Right lobe of liver (tissue), 6 donors: Measurements from ENCODE around the gene FAM167B. TPM values are rescaled to one million over a fixed set of nuclear protein-coding genes. Genes with fewer than 3 reads are reported as not detected.

Experiments used
- ATAC-seq, 4 donors: fragments of 200-7000 bp; cut with Tn5 transposase; one replicate each; pipeline ENCODE4 v1.9.1; 2020; ENCODE audit warnings: mild to moderate bottlenecking in 4 of 4, moderate library complexity in 4 of 4
- DNase-seq, 3 donors: peaks; one replicate each; pipeline ENCODE4 v3.0.0-alpha.2; 2020
- H3K27ac ChIP-seq, 3 donors: fragments of 200-600 bp; one replicate each; pipeline ENCODE4 v1.8.0; 2022
- H3K27me3 ChIP-seq, 2 donors: fragments of 200-600 bp; one replicate each; pipeline ENCODE4 v1.8.0; 2022
- H3K36me3 ChIP-seq, 4 donors: fragments of 200-600 bp; sonication (generic) in 1 of 4; one replicate each; pipeline versions ENCODE4 v1.5.1 to v1.8.0; 2017 to 2022; ENCODE audit warnings: control low read depth in 1 of 4
- H3K4me1 ChIP-seq, 4 donors: fragments of 200-600 bp; sonication (generic) in 1 of 4; one replicate each; pipeline versions ENCODE4 v1.5.1 to v1.8.0; 2017 to 2022; ENCODE audit warnings: control low read depth in 1 of 4
- H3K4me3 ChIP-seq, 3 donors: fragments of 200-600 bp; one replicate each; pipeline ENCODE4 v1.8.0; 2022
- H3K9me3 ChIP-seq, 4 donors: fragments of 200-600 bp; sonication (generic) in 1 of 4; one replicate each; pipeline versions ENCODE4 v1.5.1 to v1.8.0; 2017 to 2022; ENCODE audit warnings: control low read depth in 1 of 4
- POLR2A ChIP-seq: fragments of 450-650 bp; IDR thresholded peaks from one replicate; pipeline ENCODE4 v1.6.1; 2017; ENCODE audit warnings: antibody characterized with exemption, mild to moderate bottlenecking
- WGBS: methylation state at CpG from one replicate; pipeline ENCODE4 v1.1.6; 2018; ENCODE audit warnings: low coverage, low lambda C conversion rate; ENCODE audit not compliant: insufficient coverage; ENCODE audit errors: missing lambda C conversion rate; 5-methylcytosine and 5-hydroxymethylcytosine counted together
- intact Hi-C, 2 donors: fragments of 100-400 bp; cut with DNase I; formaldehyde crosslinking; loops; one replicate each; pipeline versions ENCODE4 v1.11.2 to v1.14.1; 2022
- total RNA-seq, 6 experiments: library from RNA; depleted of rRNA in 2 of 6; stranded (reverse); fragments of >200 nt in 2 of 6; fragmentation: NEBNext Ultra II Directional in 3 of 6; extraction: Animal tissue kit (Norgen Biotek cat#: 25700) in 3 of 6; gene quantifications; one replicate each; pipeline versions ENCODE4 v1.1.0 to v1.2.4, GENCODE V29; 2016 to 2023
- TF ChIP-seq, protein P1 (sequence below), 4 donors: fragments of 200-600 bp in 3 of 4; fragments of 450-650 bp in 1 of 4; IDR thresholded peaks; one replicate each; pipeline versions ENCODE4 v1.5.1 to v1.8.0; 2016 to 2022; ENCODE audit warnings: antibody characterized with exemption in 4 of 4, mild to moderate bottlenecking in 2 of 4
- donor health status: DM: no; HTN: yes; CAD: no.
- donor health status: DM: no; HTN: no; CAD: no.
- donor health status: DM: no; HTN: no; CAD: no.
- donor health status: DM: no; HTN: yes; CAD: no.
- donor health status: DM: no; HTN: yes; CAD: no.

FAM167B gene
- total RNA-seq, 6 experiments from 2014 or later: 1.3 to 9.4 (median 5.2) TPM

DNA sequence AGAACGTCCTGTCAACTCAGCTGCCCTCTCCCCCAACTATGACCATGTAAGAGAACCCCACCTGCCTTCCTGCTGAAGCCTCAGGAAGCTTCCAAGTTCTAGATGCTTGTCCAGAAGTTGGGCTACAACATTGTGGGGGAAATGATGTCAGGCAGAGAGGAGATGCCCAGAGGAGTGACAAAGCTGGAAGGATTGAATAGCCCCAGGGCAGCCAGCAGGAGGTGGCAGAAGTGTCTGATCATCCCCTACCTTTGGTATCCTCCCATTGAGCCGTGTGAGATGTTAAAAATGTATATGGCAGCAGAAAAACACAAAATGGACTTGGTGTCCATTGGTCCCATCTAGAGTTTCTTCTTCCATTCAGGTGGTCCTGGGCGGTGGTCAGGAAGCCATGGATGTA is 18.3 kb upstream of the FAM167B start:
- Histone ChIP-seq H3K4me3 (no peak overlapping the region), H3K9me3 (no peaks in the 10 kb centered on the region), H3K4me1 (peaks cover 0 to 11% (median 3%) of the 10 kb centered on the region in 4 donors), H3K27ac (no peak overlapping the region), H3K36me3 (peaks cover 0 to 74% (median 39%) of the 10 kb centered on the region in 4 donors), H3K27me3 (no peaks in the 10 kb centered on the region)
- no peak for ATAC-seq
- WGBS: 83% methylated on average over 2 of the region's 3 CpGs
- TF ChIP-seq POLR2A: no peak
- TF ChIP-seq, protein P1, sequence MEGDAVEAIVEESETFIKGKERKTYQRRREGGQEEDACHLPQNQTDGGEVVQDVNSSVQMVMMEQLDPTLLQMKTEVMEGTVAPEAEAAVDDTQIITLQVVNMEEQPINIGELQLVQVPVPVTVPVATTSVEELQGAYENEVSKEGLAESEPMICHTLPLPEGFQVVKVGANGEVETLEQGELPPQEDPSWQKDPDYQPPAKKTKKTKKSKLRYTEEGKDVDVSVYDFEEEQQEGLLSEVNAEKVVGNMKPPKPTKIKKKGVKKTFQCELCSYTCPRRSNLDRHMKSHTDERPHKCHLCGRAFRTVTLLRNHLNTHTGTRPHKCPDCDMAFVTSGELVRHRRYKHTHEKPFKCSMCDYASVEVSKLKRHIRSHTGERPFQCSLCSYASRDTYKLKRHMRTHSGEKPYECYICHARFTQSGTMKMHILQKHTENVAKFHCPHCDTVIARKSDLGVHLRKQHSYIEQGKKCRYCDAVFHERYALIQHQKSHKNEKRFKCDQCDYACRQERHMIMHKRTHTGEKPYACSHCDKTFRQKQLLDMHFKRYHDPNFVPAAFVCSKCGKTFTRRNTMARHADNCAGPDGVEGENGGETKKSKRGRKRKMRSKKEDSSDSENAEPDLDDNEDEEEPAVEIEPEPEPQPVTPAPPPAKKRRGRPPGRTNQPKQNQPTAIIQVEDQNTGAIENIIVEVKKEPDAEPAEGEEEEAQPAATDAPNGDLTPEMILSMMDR (IDR thresholded peaks at IDR 0.05): no peak
- DNase-seq: no peak
- intact Hi-C loops: no loop called here

- DNase-seq (no peak), ATAC-seq (peak in 1 of 4 donors; percentile 10)
- no peaks in the 10 kb centered on the region for H3K4me1 ChIP-seq
- H3K9me3 ChIP-seq: no peaks in the 10 kb centered on the region
- intact Hi-C loops: loop anchor here in 1 of 2 donors (10.0 kb wide), 1 partner anchor 73 kb away; no protein-coding TSS in a partner anchor
- no peak overlapping the region for H3K4me3 ChIP-seq
- no peak overlapping the region for H3K27ac ChIP-seq
- peaks cover 0 to 51% (median 26%) of the 10 kb centered on the region in 4 donors for H3K36me3 ChIP-seq
- no peak for TF ChIP-seq POLR2A
- TF ChIP-seq, protein P1 (IDR thresholded peaks at IDR 0.05): no peak
- H3K27me3 ChIP-seq: no peaks in the 10 kb centered on the region
- no CpG with 5 or more reads among the region's 5 CpGs for WGBS
Measured at GRCh38 chr1:32231843-32232432, 15.1 kb upstream of the FAM167B start.

- peaks cover 0 to 43% (median 23%) of the 10 kb centered on the region in 4 donors for H3K36me3 ChIP-seq
- TF ChIP-seq, protein P1 (IDR thresholded peaks at IDR 0.05): no peak
- TF ChIP-seq POLR2A: no peak
Measured at GRCh38 chr1:32232558-32233304, 14.3 kb upstream of the FAM167B start.

GRCh38 chr1:32234792-32235191 is 12.2 kb upstream of the FAM167B start:
- no peak for DNase-seq
- H3K27ac ChIP-seq: no peak overlapping the region
- WGBS: 100% methylated on average over 3 of the region's 7 CpGs

More at GRCh38 chr1:32232558-32233304, 14.3 kb upstream of the FAM167B start:
- no peaks in the 10 kb centered on the region for H3K4me1 ChIP-seq
- no peak for DNase-seq
- WGBS: 80% methylated on average over 7 of the region's 8 CpGs
- H3K9me3 ChIP-seq: no peaks in the 10 kb centered on the region
- H3K27ac ChIP-seq: no peak overlapping the region
- no peak overlapping the region for H3K4me3 ChIP-seq
- intact Hi-C loops: loop anchor here in 1 of 2 donors (10.0 kb wide), 1 partner anchor 72 kb away; no protein-coding TSS in a partner anchor
- no peaks in the 10 kb centered on the region for H3K27me3 ChIP-seq
- no peak for ATAC-seq

More at GRCh38 chr1:32234792-32235191, 12.2 kb upstream of the FAM167B start:
- Histone ChIP-seq H3K36me3 (peaks cover 0 to 22% (median 12%) of the 10 kb centered on the region in 4 donors), H3K4me3 (no peak overlapping the region), H3K9me3 (no peaks in the 10 kb centered on the region), H3K27me3 (no peaks in the 10 kb centered on the region), H3K4me1 (no peaks in the 10 kb centered on the region)
- peak; percentile 29 to 62 (median 41) for ATAC-seq
- TF ChIP-seq POLR2A: no peak
- TF ChIP-seq, protein P1 (IDR thresholded peaks at IDR 0.05): peak in 1 of 4 donors; percentile 5
- intact Hi-C loops: loop anchor here in 1 of 2 donors (10.0 kb wide), 1 partner anchor 70 kb away; no protein-coding TSS in a partner anchor
